NCI-H345 treated with DMSO at 0.1 percent for 48 hours (cell line): ENCODE results near the gene DCST2.
"Not testable (repeated sequence)": the region's sequence is repeated elsewhere in the genome, so short reads cannot be mapped to it uniquely, and the experiment has no call there.

Experiments
- DNase-seq: peaks from one replicate; lab custom pipeline; 2025; ENCODE audit not compliant: unreplicated experiment; lab: John Stamatoyannopoulos, UW

The DCST2 gene

GRCh38 chr1:155000726-155001424 is 32.7 kb downstream of the DCST2 start:
- DNase-seq: peak; percentile 95

DNA sequence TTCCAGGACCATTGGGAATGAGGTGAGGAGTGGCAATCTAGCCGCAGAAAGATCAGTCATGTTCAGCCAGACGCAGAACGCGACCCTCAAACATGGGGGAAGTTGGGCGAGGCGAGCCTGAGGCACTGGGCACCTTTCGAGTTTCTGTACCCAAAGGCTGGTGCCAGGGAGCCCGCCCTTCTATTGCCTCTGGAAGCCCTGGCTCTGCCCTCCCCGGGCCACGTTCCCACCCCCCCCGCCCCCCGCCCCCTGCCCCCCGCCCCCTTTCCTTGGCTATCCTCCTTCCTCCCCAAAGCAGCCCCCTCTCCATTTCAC is 33.2 kb downstream of the DCST2 start:
- DNase-seq: no peak

- peak; percentile 77 for DNase-seq
Measured at GRCh38 chr1:154999571-155000410, 33.8 kb downstream of the DCST2 start.

DNA sequence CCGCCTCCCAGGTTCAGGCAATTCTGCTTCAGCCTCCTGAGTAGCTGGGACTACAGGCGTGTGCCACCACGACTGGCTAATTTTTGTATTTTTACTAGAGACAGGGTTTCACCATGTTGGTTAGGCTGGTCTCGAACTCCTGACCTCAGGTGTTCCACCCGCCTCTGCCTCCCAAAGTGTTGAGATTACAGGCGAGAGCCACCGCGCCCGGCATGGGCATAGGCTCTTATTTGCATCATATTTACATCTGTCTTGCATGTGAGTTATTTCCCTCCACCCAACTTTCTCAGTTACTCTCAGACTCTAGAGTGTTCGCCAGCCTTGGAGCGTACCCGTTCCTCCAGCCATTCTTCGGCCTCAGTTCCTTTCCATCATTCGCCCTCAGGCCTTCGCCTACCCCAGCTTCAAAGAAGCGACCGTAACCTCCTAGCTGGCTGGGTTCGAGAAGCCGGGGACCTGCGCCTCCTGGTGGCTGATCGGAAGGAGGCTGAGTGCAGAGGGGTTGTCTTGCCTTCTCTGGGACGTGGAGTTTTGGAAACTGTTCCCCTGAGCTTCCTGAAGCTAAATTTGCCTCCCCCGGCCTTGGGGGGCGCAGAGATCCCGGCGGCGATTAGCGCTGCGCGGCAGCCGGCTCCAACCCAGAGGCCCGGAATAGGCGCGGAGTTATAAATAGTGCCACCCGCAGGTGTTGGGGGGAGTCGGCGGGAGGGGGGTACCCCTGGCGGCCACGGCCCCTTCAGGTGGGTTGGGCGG is 34.6 kb downstream of the DCST2 start:
- DNase-seq: peak; percentile 84

DNA sequence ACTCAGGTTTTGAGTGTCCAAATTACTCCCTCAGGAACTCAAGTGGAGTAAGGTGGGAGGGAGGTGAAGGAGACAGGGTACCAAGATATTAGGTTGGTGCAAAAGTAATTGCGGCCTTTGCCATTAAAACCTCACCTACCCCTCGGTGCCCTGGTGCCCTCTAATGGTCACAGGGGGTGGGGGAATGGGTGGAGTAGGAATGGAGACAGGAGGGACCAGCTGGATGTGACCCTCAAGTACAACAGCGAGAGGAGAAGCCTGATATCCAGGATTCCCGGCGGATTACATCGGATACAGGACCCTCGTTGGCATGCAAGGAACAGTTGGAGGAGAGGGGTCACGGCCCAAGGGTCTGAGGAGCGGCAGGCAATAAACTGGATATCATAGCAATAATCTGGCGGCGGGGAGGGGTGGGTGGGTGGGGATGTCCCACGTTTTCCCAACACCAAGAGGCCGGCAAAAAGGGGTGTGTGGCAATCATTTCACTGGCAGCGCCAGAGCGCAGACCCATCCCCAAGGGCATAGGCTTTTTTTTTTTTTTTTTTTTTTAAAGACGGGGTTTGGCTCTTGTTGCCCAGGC is 35.3 kb downstream of the DCST2 start:
- no peak for DNase-seq

- DNase-seq: no peak
Measured at GRCh38 chr1:154996966-154997701, 36.4 kb downstream of the DCST2 start.

DNA sequence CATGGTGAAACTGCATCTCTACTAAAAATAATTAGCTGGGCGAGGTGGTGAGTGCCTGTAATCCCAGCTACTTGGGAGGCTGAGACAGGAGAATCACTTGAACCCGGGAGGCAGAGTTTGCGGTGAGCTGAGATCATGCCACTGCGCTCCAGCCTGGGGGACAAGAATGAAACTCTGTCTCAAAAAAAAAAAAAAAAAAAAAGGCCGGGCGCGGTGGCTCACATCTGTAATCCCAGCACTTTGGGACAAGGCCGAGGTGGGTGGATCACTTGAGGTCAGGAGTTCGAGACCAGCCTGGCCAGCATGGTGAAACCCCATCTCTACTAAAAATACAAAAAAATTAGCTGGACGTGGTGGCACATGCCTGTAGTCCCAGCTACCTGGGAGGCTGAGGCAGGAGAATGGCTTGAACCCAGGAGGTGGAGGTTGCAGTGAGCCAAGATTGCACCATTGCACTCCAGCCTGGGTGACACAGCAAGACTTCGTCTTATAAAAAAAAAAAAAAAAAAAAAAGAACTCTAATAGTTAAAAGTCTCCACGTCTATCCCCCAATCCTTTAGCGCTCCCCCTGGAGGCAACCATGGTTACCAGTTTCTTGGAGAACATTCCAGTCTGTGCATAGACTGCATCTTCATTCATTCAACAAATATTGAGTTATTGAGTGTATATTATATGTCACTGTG is 38.1 kb downstream of the DCST2 start:
- DNase-seq: not testable (repeated sequence)

- no peak for DNase-seq
Measured at GRCh38 chr1:154994591-154994990, 39.0 kb downstream of the DCST2 start.

- DNase-seq: no peak
Measured at GRCh38 chr1:154994269-154994587, 39.4 kb downstream of the DCST2 start.

DNA sequence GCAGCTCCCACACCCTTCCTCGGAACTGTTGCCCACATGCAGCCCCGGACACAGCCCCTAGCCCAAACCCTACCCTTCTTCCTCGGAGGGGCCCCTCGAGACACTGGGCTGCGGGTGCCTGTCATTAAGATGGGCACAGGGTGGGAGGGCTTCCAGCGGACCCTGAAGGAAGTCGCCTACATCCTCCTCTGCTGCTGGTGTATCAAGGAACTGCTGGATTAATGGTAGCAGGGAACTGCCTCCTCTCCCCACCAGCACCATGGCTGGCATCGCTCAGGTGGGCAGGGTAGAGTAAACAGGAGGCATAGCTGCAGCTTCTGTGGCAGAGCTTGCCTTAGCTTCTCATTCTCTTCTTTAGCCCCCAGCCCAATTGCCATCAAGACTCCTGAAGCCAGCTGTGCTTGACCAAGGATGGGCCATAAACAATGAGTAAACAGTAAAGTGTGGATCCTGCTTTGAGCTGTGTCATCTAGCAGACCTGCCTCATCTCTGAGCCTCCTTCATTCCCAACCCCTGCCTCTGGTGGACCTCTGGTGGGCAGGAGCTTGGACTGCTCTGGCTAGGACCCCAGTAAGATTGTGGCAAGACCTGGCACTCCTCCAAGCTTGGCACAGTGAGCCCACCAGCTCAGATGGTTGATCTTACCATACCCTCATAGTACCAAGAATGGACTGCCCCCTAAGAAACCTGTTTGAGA is 39.9 kb downstream of the DCST2 start, which contains the start of gene LENEP:
Gene LENEP (plus strand): TSS at position 15 of the 697 bp plus-strand sequence. CDS start 22 bp downstream, at position 37.
- no peak for DNase-seq

GRCh38 chr1:154992721-154993571 is 40.6 kb downstream of the DCST2 start:
- DNase-seq: no peak

DNA sequence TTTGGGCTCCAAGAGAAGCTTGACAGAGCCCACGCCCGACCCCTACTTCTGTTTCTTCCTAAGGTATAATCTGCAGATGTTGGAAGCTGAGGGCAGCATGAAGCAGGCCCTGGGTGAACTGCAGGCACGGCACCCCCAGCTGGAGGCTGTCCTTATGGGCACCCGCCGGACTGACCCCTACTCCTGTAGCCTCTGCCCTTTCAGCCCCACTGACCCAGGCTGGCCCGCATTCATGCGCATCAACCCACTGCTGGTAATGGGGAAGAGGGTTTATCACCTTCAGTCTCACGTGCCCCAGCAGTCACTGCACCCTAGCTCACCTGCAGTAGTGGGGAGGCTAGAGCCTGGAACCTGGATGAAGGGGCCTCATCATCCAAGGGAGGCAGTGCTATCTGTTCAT is 43.3 kb downstream of the DCST2 start:
- DNase-seq: no peak

GRCh38 chr1:154989195-154989860 is 44.3 kb downstream of the DCST2 start:
- DNase-seq: no peak

- no peak for DNase-seq
Measured at GRCh38 chr1:154988058-154988954, 45.3 kb downstream of the DCST2 start.

GRCh38 chr1:154987326-154987725 is 46.3 kb downstream of the DCST2 start:
- no peak for DNase-seq

DNA sequence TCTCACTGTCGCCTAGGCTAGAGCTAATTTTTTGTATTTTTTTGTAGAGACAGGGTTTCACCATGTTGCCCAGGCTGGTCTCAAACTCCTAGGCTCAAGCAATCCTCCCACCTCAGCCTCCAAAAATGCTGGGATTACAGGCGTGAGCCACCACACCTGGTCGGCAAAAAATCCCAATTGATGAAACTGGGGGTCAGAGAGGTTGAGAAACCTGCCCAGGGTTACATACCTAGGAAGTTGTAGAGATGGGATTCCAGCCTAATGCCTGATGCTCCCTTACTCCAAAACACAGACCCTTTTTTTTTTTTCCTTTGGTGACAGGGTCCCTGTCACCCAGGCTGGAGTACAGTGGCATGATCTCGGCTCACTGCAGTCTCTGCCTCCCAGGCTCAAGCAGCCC is 46.8 kb downstream of the DCST2 start:
- not testable (repeated sequence) for DNase-seq

GRCh38 chr1:154983776-154984466 is 49.7 kb downstream of the DCST2 start:
- DNase-seq: no peak
